K562 (cell line): ENCODE measurements around the gene SNRNP70. TPM values are rescaled to one million over a fixed set of nuclear protein-coding genes. Genes with fewer than 3 reads are reported as not detected.

Experiments used
- MGA ChIP-seq: fragments of 450-650 bp; IDR thresholded peaks from 2 replicates; pipeline ENCODE4 v1.6.1; 2016; ENCODE audit warnings: mild to moderate bottlenecking, moderate library complexity
- NCOA4 ChIP-seq: fragments of 450-650 bp; IDR thresholded peaks from 2 replicates; pipeline ENCODE4 v1.6.1; 2018; ENCODE audit warnings: mild to moderate bottlenecking; ENCODE audit not compliant: partially characterized antibody
- NR2C1 ChIP-seq, 2 experiments: fragments of 450-650 bp; IDR thresholded peaks; 2 replicates each; pipeline ENCODE4 v1.6.1; 2017; ENCODE audit warnings: mild to moderate bottlenecking in 2 of 2, antibody characterized with exemption in 1 of 2, inconsistent platforms in 1 of 2, missing compliant biosample characterization in 1 of 2, missing genetic modification characterization in 1 of 2
- ZNF324 ChIP-seq: fragments of 250-450 bp; sonication (Bioruptor Pico); IDR thresholded peaks from 2 replicates; pipeline ENCODE4 v1.4.0; 2020; ENCODE audit warnings: mild to moderate bottlenecking
- polyA plus RNA-seq, 8 experiments: library from polyadenylated mRNA; depleted of rRNA in 4 of 8; stranded (reverse) in 5 of 8; unstranded in 3 of 8; fragments of >200 nt; fragmentation: Nextera tagmentation in 2 of 8; fragmentation: Illumina TruSeq in 1 of 8; extraction: Ambion mirVana in 2 of 8; extraction: Trizol in 1 of 8; gene quantifications; 2 replicates each; pipeline versions ENCODE4 v1.2.1 to v1.2.3, GENCODE V29; 2011 to 2014; ENCODE audit warnings: inconsistent platforms in 1 of 8, missing spikeins in 1 of 8
- total RNA-seq, 7 experiments: library from RNA; depleted of rRNA in 6 of 7; stranded (reverse); fragments of >200 nt in 6 of 7; fragmentation: Illumina TruSeq in 2 of 7; extraction: Trizol in 2 of 7; gene quantifications; 2 replicates each; pipeline versions ENCODE4 v1.2.1 to v1.2.3, GENCODE V29; 2011 to 2021; ENCODE audit warnings: low replicate concordance in 1 of 7
- TF ChIP-seq, protein P1 (sequence below): fragments of 450-650 bp; formaldehyde crosslinking; conservative IDR thresholded peaks from 2 replicates; pipeline ENCODE4 v1.4.0; 2022; ENCODE audit warnings: mild to moderate bottlenecking, missing genetic modification characterization
- TF ChIP-seq, protein P2 (sequence below): fragments of 200-400 bp; formaldehyde crosslinking; IDR thresholded peaks from 2 replicates; pipeline ENCODE4 v1.6.1; 2017; ENCODE audit warnings: mild to moderate bottlenecking, low read depth, low read length, moderate library complexity

SNRNP70 gene
- total and polyA plus RNA-seq, 9 of the 15 experiments (the other 6 are each of a cell fraction or from before 2014, with no cell fraction given), result 2.8 to 496 (median 136) TPM

DNA sequence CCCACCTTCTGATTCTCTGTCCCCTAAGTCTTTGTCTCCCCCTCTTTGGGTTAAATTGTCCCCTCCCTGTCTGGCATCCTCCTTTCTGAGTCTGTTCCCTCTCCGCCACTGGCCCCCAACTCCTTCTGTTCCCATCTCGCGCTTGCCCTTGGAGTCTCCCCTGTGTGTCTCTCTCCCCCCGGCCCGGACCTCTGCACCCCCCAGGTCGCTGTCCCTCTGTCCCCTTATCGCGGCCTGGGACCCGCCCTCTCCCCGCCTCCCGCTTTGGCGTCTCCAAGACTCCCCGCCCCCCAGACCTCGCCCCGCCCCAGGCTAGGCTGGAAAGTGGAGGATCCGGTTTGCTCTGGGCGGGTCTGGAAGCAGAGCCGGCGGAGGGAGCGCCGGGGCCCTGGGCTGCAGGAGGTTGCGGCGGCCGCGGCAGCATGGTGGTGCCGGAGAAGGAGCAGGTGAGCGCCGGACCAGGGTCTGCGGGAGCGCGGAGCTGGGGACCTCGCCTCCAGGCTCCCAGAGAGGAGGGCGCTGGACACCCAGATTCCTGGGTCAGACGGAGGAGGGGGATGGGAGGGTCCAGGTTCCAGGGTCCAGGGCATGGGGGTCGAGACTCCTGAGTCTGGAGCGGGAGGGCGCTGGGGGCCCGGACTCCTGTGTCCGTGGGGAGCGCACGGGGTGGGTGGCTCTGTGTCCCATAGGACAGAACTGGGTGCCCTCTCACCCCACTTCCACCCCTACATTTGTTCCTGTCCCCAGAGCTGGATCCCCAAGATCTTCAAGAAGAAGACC, 72.4 kb downstream of the SNRNP70 start, which contains the start of gene TRPM4 (continued):
- TF ChIP-seq, protein P1, sequence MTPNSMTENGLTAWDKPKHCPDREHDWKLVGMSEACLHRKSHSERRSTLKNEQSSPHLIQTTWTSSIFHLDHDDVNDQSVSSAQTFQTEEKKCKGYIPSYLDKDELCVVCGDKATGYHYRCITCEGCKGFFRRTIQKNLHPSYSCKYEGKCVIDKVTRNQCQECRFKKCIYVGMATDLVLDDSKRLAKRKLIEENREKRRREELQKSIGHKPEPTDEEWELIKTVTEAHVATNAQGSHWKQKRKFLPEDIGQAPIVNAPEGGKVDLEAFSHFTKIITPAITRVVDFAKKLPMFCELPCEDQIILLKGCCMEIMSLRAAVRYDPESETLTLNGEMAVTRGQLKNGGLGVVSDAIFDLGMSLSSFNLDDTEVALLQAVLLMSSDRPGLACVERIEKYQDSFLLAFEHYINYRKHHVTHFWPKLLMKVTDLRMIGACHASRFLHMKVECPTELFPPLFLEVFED, result no peak
- TF ChIP-seq ZNF324 (CRISPR knock-in tag), result no peak
- no peak; the same call in none of the 2 replicates for TF ChIP-seq NR2C1 (IDR thresholded peaks at IDR 0.05)
- peak; percentile 33; the same call in 1 of the 2 replicates for TF ChIP-seq NR2C1 (tag; IDR thresholded peaks at IDR 0.05)
- no peak for TF ChIP-seq NCOA4
- peak; percentile 30; the same call in 1 of the 2 replicates for TF ChIP-seq MGA
- TF ChIP-seq, protein P2, sequence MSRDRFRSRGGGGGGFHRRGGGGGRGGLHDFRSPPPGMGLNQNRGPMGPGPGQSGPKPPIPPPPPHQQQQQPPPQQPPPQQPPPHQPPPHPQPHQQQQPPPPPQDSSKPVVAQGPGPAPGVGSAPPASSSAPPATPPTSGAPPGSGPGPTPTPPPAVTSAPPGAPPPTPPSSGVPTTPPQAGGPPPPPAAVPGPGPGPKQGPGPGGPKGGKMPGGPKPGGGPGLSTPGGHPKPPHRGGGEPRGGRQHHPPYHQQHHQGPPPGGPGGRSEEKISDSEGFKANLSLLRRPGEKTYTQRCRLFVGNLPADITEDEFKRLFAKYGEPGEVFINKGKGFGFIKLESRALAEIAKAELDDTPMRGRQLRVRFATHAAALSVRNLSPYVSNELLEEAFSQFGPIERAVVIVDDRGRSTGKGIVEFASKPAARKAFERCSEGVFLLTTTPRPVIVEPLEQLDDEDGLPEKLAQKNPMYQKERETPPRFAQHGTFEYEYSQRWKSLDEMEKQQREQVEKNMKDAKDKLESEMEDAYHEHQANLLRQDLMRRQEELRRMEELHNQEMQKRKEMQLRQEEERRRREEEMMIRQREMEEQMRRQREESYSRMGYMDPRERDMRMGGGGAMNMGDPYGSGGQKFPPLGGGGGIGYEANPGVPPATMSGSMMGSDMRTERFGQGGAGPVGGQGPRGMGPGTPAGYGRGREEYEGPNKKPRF, result no peak
